Left cardiac atrium (tissue), 4 donors: ENCODE measurements around the gene CCDC9B. TPM values are rescaled to one million over a fixed set of nuclear protein-coding genes. Genes with fewer than 3 reads are reported as not detected.
A peak's percentile ranks its signal among the peaks of the same experiment; 100 is the strongest.

Experiments used
- ATAC-seq, 2 donors: fragments of 200-7000 bp; cut with Tn5 transposase; one replicate each; pipeline ENCODE4 v1.9.1; 2020; ENCODE audit warnings: mild to moderate bottlenecking in 2 of 2, moderate library complexity in 2 of 2
- DNase-seq: peaks from one replicate; pipeline ENCODE4 v3.0.0-alpha.2; 2020
- intact Hi-C, 2 donors: fragments of 100-400 bp; cut with DNase I; formaldehyde crosslinking; loops; one replicate each; pipeline versions ENCODE4 v1.14.1 to v1.15.1; 2022 to 2023
- total RNA-seq, 2 donors: library from RNA; stranded (reverse); fragmentation: NEBNext Ultra II Directional; extraction: Animal tissue kit (Norgen Biotek cat#: 25700); gene quantifications; one replicate each; pipeline ENCODE4 v1.2.1, GENCODE V29; 2021
- donor health status: DM: no; HTN: yes; CAD: no.
- donor health status: DM: no; HTN: yes; CAD: no; lungs with severe emphysema.
- donor health status: DM: yes; HTN: yes; CAD: no.
- donor health status: Dilated cardiomyopathy.

CCDC9B gene
- total RNA-seq, 2 donors from 2014 or later = 72.1 to 83.8 TPM

GRCh38 chr15:40301467-40302179 lies 39.1 kb downstream of the CCDC9B start:
- DNase-seq = no peak
- intact Hi-C loops = no loop called here
- peak; percentile 32 to 65 for ATAC-seq

- DNase-seq (no peak), ATAC-seq (no peak)
- intact Hi-C loops = no loop called here
These were observed 40.0 kb downstream of the CCDC9B start for GRCh38 chr15:40300771-40301170.

- DNase-seq (no peak), ATAC-seq (no peak)
- intact Hi-C loops = no loop called here
These were observed 40.4 kb downstream of the CCDC9B start for GRCh38 chr15:40300367-40300766.

- DNase-seq = no peak
- ATAC-seq = no peak
- intact Hi-C loops = no loop called here
These were observed 42.4 kb downstream of the CCDC9B start for GRCh38 chr15:40298216-40298935.

GRCh38 chr15:40297356-40297755 lies 43.4 kb downstream of the CCDC9B start:
- no peak for DNase-seq
- ATAC-seq = no peak
- intact Hi-C loops = no loop called here

- DNase-seq (no peak), ATAC-seq (no peak)
- intact Hi-C loops = no loop called here
These were observed 44.0 kb downstream of the CCDC9B start for GRCh38 chr15:40296561-40297230.

GRCh38 chr15:40295877-40296560 lies 44.7 kb downstream of the CCDC9B start:
- peak; percentile 65 for DNase-seq
- intact Hi-C loops = no loop called here
- ATAC-seq = peak; percentile 86 to 89

GRCh38 chr15:40295297-40295696 lies 45.4 kb downstream of the CCDC9B start:
- DNase-seq (no peak), ATAC-seq (no peak)

GRCh38 chr15:40293905-40294895 lies 46.5 kb downstream of the CCDC9B start:
- no peak for DNase-seq
- intact Hi-C loops = no loop called here
- ATAC-seq = no peak

More at GRCh38 chr15:40295297-40295696, 45.4 kb downstream of the CCDC9B start:
- intact Hi-C loops = no loop called here

GRCh38 chr15:40293006-40293405 lies 47.7 kb downstream of the CCDC9B start:
- intact Hi-C loops = no loop called here
- ATAC-seq (no peak), DNase-seq (no peak)

- DNase-seq (no peak), ATAC-seq (no peak)
- intact Hi-C loops = no loop called here
These were observed 48.5 kb downstream of the CCDC9B start for GRCh38 chr15:40292246-40292645.

- ATAC-seq (peak; percentile 46 to 66), DNase-seq (peak; percentile 62)
- intact Hi-C loops = no loop called here
These were observed 49.7 kb downstream of the CCDC9B start for GRCh38 chr15:40290918-40291574.

GRCh38 chr15:40290545-40290917 lies 50.2 kb downstream of the CCDC9B start:
- intact Hi-C loops = no loop called here
- ATAC-seq = no peak
- no peak for DNase-seq

- DNase-seq (no peak), ATAC-seq (no peak)
- intact Hi-C loops = no loop called here
These were observed 51.5 kb downstream of the CCDC9B start for GRCh38 chr15:40289140-40289775.

GRCh38 chr15:40287968-40288367 lies 52.8 kb downstream of the CCDC9B start:
- DNase-seq = no peak
- intact Hi-C loops = no loop called here
- peak in 1 of 2 donors; percentile 4 for ATAC-seq

- ATAC-seq = no peak
These were observed 53.2 kb downstream of the CCDC9B start for GRCh38 chr15:40287505-40287904.

GRCh38 chr15:40286794-40287193 lies 53.9 kb downstream of the CCDC9B start:
- intact Hi-C loops = no loop called here
- ATAC-seq = no peak
- DNase-seq = no peak

More at GRCh38 chr15:40287505-40287904, 53.2 kb downstream of the CCDC9B start:
- no peak for DNase-seq
- intact Hi-C loops = no loop called here
